Mesendoderm (in vitro differentiated cells): ENCODE results near the gene TMF1.

Experiments used
- DNase-seq: peaks from one replicate; pipeline ENCODE4 v3.0.0; 2013
- H2AK5ac ChIP-seq: 2 replicates; pipeline ENCODE4 v1.6.1; 2013; ENCODE audit warnings: low read length, inconsistent platforms
- H2BK120ac ChIP-seq: 2 replicates; pipeline ENCODE4 v1.6.1; 2013; ENCODE audit warnings: low read depth, mild to moderate bottlenecking, low read length, moderate library complexity, mixed read lengths
- H2BK15ac ChIP-seq: replicated peaks from 2 replicates; pipeline ENCODE4 v1.6.1; 2013; ENCODE audit warnings: low read depth, mild to moderate bottlenecking, moderate library complexity
- H2BK5ac ChIP-seq: 2 replicates; pipeline ENCODE4 v1.6.1; 2013; ENCODE audit warnings: low read length, inconsistent platforms
- H3K18ac ChIP-seq: 2 replicates; pipeline ENCODE4 v1.6.1; 2013; ENCODE audit warnings: mild to moderate bottlenecking, low read length, mixed read lengths
- H3K23ac ChIP-seq: one replicate; pipeline ENCODE4 v1.6.1; 2013; ENCODE audit warnings: low read length
- H3K27ac ChIP-seq: 2 replicates; pipeline ENCODE4 v1.5.1; 2013; ENCODE audit warnings: low read depth, mild to moderate bottlenecking, inconsistent platforms, low read length, moderate library complexity
- H3K27me3 ChIP-seq: 2 replicates; pipeline ENCODE4 v1.6.1; 2013; ENCODE audit warnings: low read length, control low read depth, mild to moderate bottlenecking, inconsistent platforms; ENCODE audit not compliant: insufficient read depth, poor library complexity
- H3K36me3 ChIP-seq: 2 replicates; pipeline ENCODE4 v1.6.1; 2013; ENCODE audit warnings: low read length, inconsistent platforms; ENCODE audit not compliant: control insufficient read depth, insufficient read depth
- H3K4ac ChIP-seq: one replicate; pipeline ENCODE4 v1.6.1; 2013; ENCODE audit warnings: low read depth, mild to moderate bottlenecking, low read length, moderate library complexity
- H3K4me1 ChIP-seq: 2 replicates; pipeline ENCODE4 v1.6.1; 2013; ENCODE audit warnings: low read depth, low read length, inconsistent platforms; ENCODE audit not compliant: control insufficient read depth
- H3K4me2 ChIP-seq: 2 replicates; pipeline ENCODE4 v1.6.1; 2013; ENCODE audit warnings: low read length
- H3K4me3 ChIP-seq: 2 replicates; pipeline ENCODE4 v1.5.1; 2013; ENCODE audit warnings: mild to moderate bottlenecking, low read length
- H3K56ac ChIP-seq: one replicate; pipeline ENCODE4 v1.6.1; 2013; ENCODE audit warnings: low read length
- H3K79me1 ChIP-seq: 2 replicates; pipeline ENCODE4 v1.6.1; 2013; ENCODE audit warnings: low read length, inconsistent platforms
- H3K79me2 ChIP-seq: 2 replicates; pipeline ENCODE4 v1.6.1; 2013; ENCODE audit warnings: mild to moderate bottlenecking, low read length; ENCODE audit not compliant: control insufficient read depth, insufficient read depth
- H3K9ac ChIP-seq: 2 replicates; pipeline ENCODE4 v1.6.1; 2013; ENCODE audit warnings: low read length, inconsistent platforms
- H4K5ac ChIP-seq: one replicate; pipeline ENCODE4 v1.6.1; 2013; ENCODE audit warnings: low read length
- H4K8ac ChIP-seq: one replicate; pipeline ENCODE4 v1.6.1; 2013; ENCODE audit warnings: low read depth, mild to moderate bottlenecking, control low read depth, low read length, moderate library complexity
- WGBS: extraction: QIAGEN DNeasy Blood & Tissue Kit; methylation state at CpG from one replicate; pipeline ENCODE4 v1.1.7; 2013; ENCODE audit warnings: low lambda C conversion rate, missing lambda C conversion rate; ENCODE audit not compliant: insufficient coverage; ENCODE audit errors: extremely low coverage; 5-methylcytosine and 5-hydroxymethylcytosine counted together

TMF1 gene

DNA sequence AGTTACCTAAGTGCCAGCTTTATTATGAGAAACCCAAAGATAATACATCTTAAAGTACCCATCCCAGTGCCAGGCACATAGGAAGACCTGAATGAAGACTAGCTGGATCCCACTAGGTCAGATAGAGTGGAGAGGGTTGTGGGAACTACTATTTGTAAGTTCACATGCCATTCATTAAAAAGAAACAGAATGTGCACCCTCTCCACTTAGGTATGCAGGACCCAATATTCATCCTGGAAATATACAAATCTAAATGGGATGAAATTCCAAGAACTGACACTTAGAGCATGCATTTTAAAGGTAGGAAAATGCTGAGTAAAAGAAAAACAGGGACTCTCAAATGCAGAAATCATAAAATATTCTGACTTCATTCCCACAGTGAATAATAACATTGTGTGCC, 53.0 kb downstream of the TMF1 start:
- H3K27me3 ChIP-seq: no peaks in the 10 kb centered on the region
- H3K56ac ChIP-seq: no peak overlapping the region
- no peak overlapping the region for H3K4me2 ChIP-seq
- H3K79me1 ChIP-seq: no peaks in the 10 kb centered on the region
- peaks cover 9% of the 10 kb centered on the region for H3K36me3 ChIP-seq
- H2BK15ac ChIP-seq: no peak overlapping the region
- no peak overlapping the region for H2BK120ac ChIP-seq
- no peak overlapping the region for H3K18ac ChIP-seq
- no peak for DNase-seq
- no peak overlapping the region for H4K5ac ChIP-seq
- no peak overlapping the region for H4K8ac ChIP-seq
- no peak overlapping the region for H2BK5ac ChIP-seq
- no peak overlapping the region for H3K9ac ChIP-seq
- H2AK5ac ChIP-seq: no peak overlapping the region
- H3K4me3 ChIP-seq: no peak overlapping the region
- no peak overlapping the region for H3K23ac ChIP-seq
- no peaks in the 10 kb centered on the region for H3K4me1 ChIP-seq
- no peaks in the 10 kb centered on the region for H3K79me2 ChIP-seq
- H3K27ac ChIP-seq: no peak overlapping the region
- no peak overlapping the region for H3K4ac ChIP-seq

DNA sequence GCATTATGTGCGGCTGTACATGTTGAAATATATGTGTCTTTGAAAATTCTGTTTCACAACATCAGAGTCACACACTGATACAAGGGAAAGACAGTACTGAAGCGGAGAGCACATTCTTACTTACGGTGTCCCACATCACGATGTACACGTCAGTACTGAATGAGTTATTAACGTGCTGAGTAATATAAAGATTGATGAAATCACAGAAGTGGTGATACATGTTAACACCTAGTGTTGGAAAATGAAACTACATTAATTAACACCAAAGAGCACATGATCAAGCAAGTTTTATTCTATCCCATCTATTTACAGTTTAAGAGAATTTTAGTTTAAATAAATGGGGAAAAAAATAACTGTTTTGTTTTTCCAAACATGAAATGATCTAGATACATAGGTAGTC, 54.2 kb downstream of the TMF1 start:
- no peak overlapping the region for H4K5ac ChIP-seq

DNA sequence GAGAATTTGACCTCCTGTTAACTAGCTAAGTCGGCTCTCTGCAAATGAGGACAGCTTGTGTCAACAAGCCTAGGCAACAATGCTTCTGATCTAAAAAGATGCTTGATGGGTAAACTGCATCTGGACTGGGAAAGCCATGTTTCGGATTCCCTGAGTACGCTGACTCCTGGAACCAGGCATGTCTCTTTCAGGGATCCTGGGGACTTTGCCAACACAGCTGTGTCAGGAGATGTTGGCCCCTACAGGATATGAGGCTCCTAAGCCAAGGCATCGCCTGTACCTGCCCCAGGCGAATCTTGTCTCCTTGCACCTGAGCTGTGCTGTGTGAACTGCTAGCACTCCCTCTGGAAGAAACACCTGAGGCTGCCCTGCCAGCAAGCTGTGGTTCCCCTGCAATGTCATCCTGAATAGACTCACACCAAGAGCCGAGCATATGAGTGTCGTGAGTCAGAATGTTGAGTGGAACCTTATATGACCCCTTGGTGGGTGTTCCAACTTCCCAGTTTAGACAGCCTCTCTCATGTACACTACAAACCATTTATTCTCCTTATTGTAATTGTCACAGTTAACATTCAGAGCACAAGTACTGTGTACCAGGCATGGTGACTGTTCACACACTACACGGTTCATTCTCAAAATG, 55.7 kb downstream of the TMF1 start:
- Histone ChIP-seq H3K23ac (no peak overlapping the region), H4K8ac (no peak overlapping the region)
- WGBS: no CpG with 5 or more reads among the region's 8 CpGs

More for the DNA sequence above, 54.2 kb downstream of the TMF1 start:
- H2BK120ac ChIP-seq: no peak overlapping the region
- H4K8ac ChIP-seq: no peak overlapping the region
- no peak overlapping the region for H3K27ac ChIP-seq
- H3K4me1 ChIP-seq: no peaks in the 10 kb centered on the region
- H3K4ac ChIP-seq: no peak overlapping the region
- no peak overlapping the region for H3K9ac ChIP-seq
- H3K79me1 ChIP-seq: no peaks in the 10 kb centered on the region
- no peak overlapping the region for H2AK5ac ChIP-seq
- H3K4me3 ChIP-seq: no peak overlapping the region
- H2BK5ac ChIP-seq: no peak overlapping the region
- no peaks in the 10 kb centered on the region for H3K79me2 ChIP-seq
- DNase-seq: no peak
- H3K27me3 ChIP-seq: no peaks in the 10 kb centered on the region
- no CpG with 5 or more reads among the region's 6 CpGs for WGBS
- no peak overlapping the region for H3K56ac ChIP-seq
- H3K36me3 ChIP-seq: peaks cover 10% of the 10 kb centered on the region
- no peak overlapping the region for H3K4me2 ChIP-seq
- H3K18ac ChIP-seq: no peak overlapping the region
- H3K23ac ChIP-seq: no peak overlapping the region
- no peak overlapping the region for H2BK15ac ChIP-seq

DNA sequence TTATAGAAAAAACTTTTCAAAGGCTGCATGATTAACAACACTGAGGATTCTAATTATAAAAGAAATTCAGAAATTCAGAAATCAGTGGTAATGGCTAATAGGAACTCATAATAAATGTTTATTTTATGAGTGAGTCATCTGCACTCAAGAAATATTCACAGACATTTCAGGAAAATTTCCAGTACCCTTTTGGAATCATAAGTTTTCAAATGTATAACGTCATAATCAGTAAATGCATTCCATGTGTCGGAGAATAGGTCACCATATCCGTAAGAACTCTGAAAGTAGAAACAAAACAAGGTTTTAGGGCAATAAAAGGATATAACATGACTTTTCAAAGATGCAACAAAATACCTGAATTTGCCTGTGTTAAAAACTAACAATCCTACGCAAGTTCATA, 63.4 kb downstream of the TMF1 start:
- WGBS: no CpG with 5 or more reads among the region's 4 CpGs
- no peaks in the 10 kb centered on the region for H3K79me1 ChIP-seq

More for the DNA sequence above, 55.7 kb downstream of the TMF1 start:
- H4K5ac ChIP-seq: no peak overlapping the region
- H3K79me1 ChIP-seq: no peaks in the 10 kb centered on the region
- H3K18ac ChIP-seq: no peak overlapping the region
- no peaks in the 10 kb centered on the region for H3K79me2 ChIP-seq
- H2AK5ac ChIP-seq: no peak overlapping the region
- H3K4me3 ChIP-seq: no peak overlapping the region
- no peak overlapping the region for H3K9ac ChIP-seq
- H3K27ac ChIP-seq: no peak overlapping the region
- no peaks in the 10 kb centered on the region for H3K4me1 ChIP-seq
- H3K27me3 ChIP-seq: no peaks in the 10 kb centered on the region
- DNase-seq: no peak
- H2BK5ac ChIP-seq: no peak overlapping the region
- H3K36me3 ChIP-seq: peaks cover 10% of the 10 kb centered on the region
- no peak overlapping the region for H3K4me2 ChIP-seq
- no peak overlapping the region for H2BK15ac ChIP-seq
- H2BK120ac ChIP-seq: no peak overlapping the region
- no peak overlapping the region for H3K4ac ChIP-seq
- no peak overlapping the region for H3K56ac ChIP-seq

DNA sequence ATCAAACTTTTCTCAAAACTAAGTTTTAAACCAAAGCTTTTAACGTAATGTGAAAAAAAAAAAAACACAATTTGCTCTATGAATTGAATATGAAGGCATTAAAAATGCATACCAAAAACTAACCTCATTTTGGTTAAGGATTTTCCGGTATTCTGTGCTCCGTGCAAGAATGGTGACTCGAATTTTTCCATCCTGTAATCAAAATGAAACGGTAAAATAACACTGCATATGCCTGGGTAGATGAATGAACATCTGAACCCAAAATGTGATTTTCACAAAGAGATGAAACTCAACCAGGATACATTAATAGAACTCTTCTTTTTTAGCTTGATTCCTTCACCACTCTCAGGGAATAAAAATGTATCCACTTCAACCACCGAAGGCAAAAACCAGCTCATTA, 64.8 kb downstream of the TMF1 start:
- Histone ChIP-seq H3K56ac (no peak overlapping the region), H3K4ac (no peak overlapping the region), H3K4me2 (no peak overlapping the region), H3K4me1 (no peaks in the 10 kb centered on the region), H3K18ac (no peak overlapping the region), H3K79me2 (no peaks in the 10 kb centered on the region), H3K23ac (no peak overlapping the region), H3K27me3 (no peaks in the 10 kb centered on the region), H3K79me1 (no peaks in the 10 kb centered on the region), H2BK120ac (no peak overlapping the region), H4K8ac (no peak overlapping the region), H2BK15ac (no peak overlapping the region), H2AK5ac (no peak overlapping the region), H4K5ac (no peak overlapping the region), H3K9ac (no peak overlapping the region), H3K4me3 (no peak overlapping the region), H2BK5ac (no peak overlapping the region), H3K27ac (no peak overlapping the region), H3K36me3 (peaks cover 3% of the 10 kb centered on the region)
- no CpG with 5 or more reads among the region's 6 CpGs for WGBS
- no peak for DNase-seq

More for the DNA sequence above, 63.4 kb downstream of the TMF1 start:
- Histone ChIP-seq H3K4ac (no peak overlapping the region), H3K23ac (no peak overlapping the region), H3K56ac (no peak overlapping the region), H4K5ac (no peak overlapping the region), H3K18ac (no peak overlapping the region), H2AK5ac (no peak overlapping the region), H2BK120ac (no peak overlapping the region), H3K4me2 (no peak overlapping the region), H3K79me2 (no peaks in the 10 kb centered on the region), H3K27ac (no peak overlapping the region), H3K4me1 (no peaks in the 10 kb centered on the region), H3K4me3 (no peak overlapping the region), H2BK5ac (no peak overlapping the region), H4K8ac (no peak overlapping the region), H3K9ac (no peak overlapping the region), H2BK15ac (no peak overlapping the region), H3K27me3 (no peaks in the 10 kb centered on the region), H3K36me3 (peaks cover 3% of the 10 kb centered on the region)
- DNase-seq: no peak

DNA sequence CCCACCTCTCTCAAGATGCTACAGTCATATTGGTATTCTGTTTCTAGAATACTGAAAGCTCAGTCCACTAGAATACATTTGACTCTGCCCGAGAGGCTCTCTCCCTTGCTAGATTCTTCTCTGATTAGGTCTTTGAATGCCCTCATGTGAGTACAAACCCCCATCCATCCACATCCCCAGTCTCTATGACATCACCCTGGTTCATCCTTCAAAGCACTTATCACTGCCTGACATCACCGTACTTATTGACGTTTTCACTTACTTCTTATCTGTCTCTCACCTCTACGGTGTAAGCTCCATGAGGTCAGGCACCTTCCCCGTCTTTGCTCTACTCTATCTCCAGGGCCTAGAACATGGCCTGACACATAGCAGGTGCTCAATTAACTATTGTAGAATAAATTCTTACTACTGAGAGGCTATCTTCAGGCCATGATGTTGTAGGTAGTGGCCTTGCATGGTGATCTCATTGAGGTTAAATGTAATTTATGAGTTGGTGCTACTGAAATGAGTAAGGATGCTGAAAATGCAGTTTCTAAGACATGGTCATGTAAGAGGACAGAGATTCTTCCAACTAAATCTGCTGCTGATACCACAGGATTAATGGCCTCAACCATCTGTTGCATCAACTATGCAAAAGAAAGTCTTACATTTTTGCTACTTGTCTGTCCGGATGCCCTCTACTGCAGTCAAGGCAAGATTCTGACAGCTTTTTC, 65.5 kb downstream of the TMF1 start:
- Histone ChIP-seq H3K27ac (no peak overlapping the region), H4K8ac (no peak overlapping the region), H3K79me2 (no peaks in the 10 kb centered on the region), H2BK15ac (no peak overlapping the region), H2BK5ac (no peak overlapping the region), H3K36me3 (peaks cover 3% of the 10 kb centered on the region), H4K5ac (no peak overlapping the region), H3K23ac (no peak overlapping the region), H3K4ac (no peak overlapping the region), H3K18ac (no peak overlapping the region), H3K9ac (no peak overlapping the region), H3K4me2 (no peak overlapping the region), H3K4me1 (no peaks in the 10 kb centered on the region), H2BK120ac (no peak overlapping the region), H3K56ac (no peak overlapping the region), H2AK5ac (no peak overlapping the region), H3K79me1 (no peaks in the 10 kb centered on the region), H3K27me3 (no peaks in the 10 kb centered on the region), H3K4me3 (no peak overlapping the region)
- DNase-seq: no peak
- WGBS: no CpG with 5 or more reads among the region's 6 CpGs
